Hepatocyte (in vitro differentiated cells): ENCODE results near the gene IL1RAPL1. TPM values are rescaled to one million over a fixed set of nuclear protein-coding genes. Genes with fewer than 3 reads are reported as not detected.

Experiments used
- DNase-seq: peaks from one replicate; pipeline ENCODE4 v3.0.0-alpha.2; 2016; ENCODE audit warnings: low spot score
- H2AFZ ChIP-seq: fragments of 200-600 bp; sonication (generic); 2 replicates; pipeline ENCODE4 v1.6.0; 2016; ENCODE audit warnings: antibody characterized with exemption, mild to moderate bottlenecking
- H3K27ac ChIP-seq: fragments of 200-600 bp; sonication (generic); 2 replicates; pipeline ENCODE4 v1.5.1; 2016; ENCODE audit warnings: mild to moderate bottlenecking
- H3K27me3 ChIP-seq: fragments of 200-600 bp; sonication (generic); 2 replicates; pipeline ENCODE4 v1.6.1; 2016
- H3K36me3 ChIP-seq: fragments of 200-600 bp; sonication (generic); replicated peaks from 2 replicates; pipeline ENCODE4 v1.5.1; 2016; ENCODE audit warnings: low read depth; ENCODE audit not compliant: insufficient read depth
- H3K4me1 ChIP-seq: fragments of 200-600 bp; sonication (generic); 2 replicates; pipeline ENCODE4 v1.5.1; 2016; ENCODE audit warnings: mild to moderate bottlenecking, moderate library complexity; ENCODE audit not compliant: insufficient read depth
- H3K4me2 ChIP-seq: fragments of 200-600 bp; sonication (generic); 2 replicates; pipeline ENCODE4 v1.6.0; 2016
- H3K4me3 ChIP-seq: fragments of 200-600 bp; sonication (generic); 2 replicates; pipeline ENCODE4 v1.5.1; 2016; ENCODE audit warnings: mild to moderate bottlenecking
- H3K79me2 ChIP-seq: fragments of 200-600 bp; sonication (generic); 2 replicates; pipeline ENCODE4 v1.6.0; 2017; ENCODE audit warnings: mild to moderate bottlenecking
- H3K9me2 ChIP-seq: fragments of 200-600 bp; sonication (generic); replicated peaks from 2 replicates; pipeline ENCODE4 v1.6.0; 2017; ENCODE audit warnings: mild to moderate bottlenecking; ENCODE audit not compliant: insufficient read depth
- H3K9me3 ChIP-seq: fragments of 200-600 bp; sonication (generic); 2 replicates; pipeline ENCODE4 v1.5.1; 2016; ENCODE audit warnings: low read depth, mild to moderate bottlenecking
- H4K20me1 ChIP-seq: fragments of 200-600 bp; sonication (generic); 2 replicates; pipeline ENCODE4 v1.6.0; 2016; ENCODE audit warnings: mild to moderate bottlenecking; ENCODE audit not compliant: insufficient read depth, poor library complexity, severe bottlenecking
- CTCF ChIP-seq: fragments of 200-600 bp; sonication (generic); IDR thresholded peaks from 2 replicates; pipeline ENCODE4 v1.5.1; 2016; ENCODE audit warnings: antibody characterized with exemption, mild to moderate bottlenecking; ENCODE audit not compliant: poor library complexity
- EZH2 ChIP-seq: fragments of 200-600 bp; sonication (generic); IDR thresholded peaks from 2 replicates; pipeline ENCODE4 v1.6.1; 2016; ENCODE audit warnings: antibody characterized with exemption, mild to moderate bottlenecking, borderline replicate concordance
- EZH2phosphoT487 ChIP-seq: fragments of 200-600 bp; sonication (generic); IDR thresholded peaks from one replicate; pipeline ENCODE4 v1.6.1; 2018; ENCODE audit warnings: antibody characterized with exemption, mild to moderate bottlenecking, low read depth, moderate library complexity; ENCODE audit not compliant: unreplicated experiment, severe bottlenecking
- WGBS: methylation state at CpG from one replicate; pipeline ENCODE4 v1.1.6; 2016; ENCODE audit warnings: low lambda C conversion rate; ENCODE audit errors: missing lambda C conversion rate; 5-methylcytosine and 5-hydroxymethylcytosine counted together
- polyA plus RNA-seq: library from polyadenylated mRNA; unstranded; fragments of >200 nt; fragmentation: Nextera tagmentation; extraction: Ambion mirVana; gene quantifications from 2 replicates; pipeline ENCODE4 v1.2.1, GENCODE V29; 2016
- total RNA-seq: library from RNA; depleted of rRNA; stranded (reverse); fragments of >200 nt; gene quantifications from 2 replicates; pipeline ENCODE4 v1.2.3, GENCODE V29; 2014

IL1RAPL1 gene
- total and polyA plus RNA-seq, 2 experiments from 2014 or later: 0.89 to 2.7 TPM

DNA sequence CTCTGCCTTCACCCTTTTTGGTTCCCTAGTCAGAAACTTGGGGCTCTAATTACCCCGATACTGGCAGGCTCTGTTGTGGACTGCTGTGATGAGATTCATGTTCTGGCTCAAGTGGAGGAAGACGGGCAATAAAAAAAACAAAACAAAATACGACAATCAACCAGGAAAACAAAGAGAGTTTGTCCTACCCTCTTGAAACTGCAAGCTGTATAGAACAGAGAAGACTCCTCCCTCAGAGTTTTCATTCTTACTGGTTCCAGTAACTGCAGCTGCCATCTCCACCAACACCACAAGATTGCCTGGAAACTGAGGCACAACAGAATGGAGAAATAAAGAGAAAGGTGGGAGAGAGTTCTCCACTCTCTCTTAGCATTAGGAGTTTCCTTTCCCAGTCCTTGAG, 11.1 kb upstream of the IL1RAPL1 start:
- Histone ChIP-seq H4K20me1 (no peaks in the 10 kb centered on the region), H3K4me1 (no peaks in the 10 kb centered on the region), H2AFZ (no peak overlapping the region), H3K79me2 (no peaks in the 10 kb centered on the region), H3K36me3 (no peaks in the 10 kb centered on the region), H3K4me2 (no peak overlapping the region), H3K4me3 (no peak overlapping the region), H3K9me3 (no peaks in the 10 kb centered on the region), H3K9me2 (no peaks in the 10 kb centered on the region), H3K27me3 (no peaks in the 10 kb centered on the region), H3K27ac (no peak overlapping the region)
- no peak for TF ChIP-seq EZH2phosphoT487
- TF ChIP-seq CTCF: no peak
- TF ChIP-seq EZH2: no peak
- DNase-seq: no peak
- 65% methylated on average over 3 of the region's 3 CpGs for WGBS

DNA sequence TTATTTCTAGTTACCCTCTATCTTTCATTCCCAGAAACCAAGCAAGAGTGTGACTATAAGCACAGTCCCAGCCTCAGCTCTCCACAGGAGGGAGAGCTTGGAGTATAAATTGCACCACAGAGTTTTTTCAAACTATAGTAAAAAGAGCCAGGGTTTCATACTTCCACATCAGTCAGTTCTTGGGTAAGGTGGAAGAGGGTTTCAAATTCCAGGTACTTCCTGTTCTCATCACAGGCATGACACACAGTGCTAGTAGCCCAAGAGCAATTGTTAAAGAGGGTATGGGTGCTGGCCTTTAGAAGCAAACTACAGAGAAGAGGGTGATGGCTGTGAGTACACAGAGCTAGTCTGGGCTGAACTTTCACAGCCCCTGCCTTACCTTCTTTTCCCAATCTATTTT, 5.7 kb upstream of the IL1RAPL1 start:
- no peaks in the 10 kb centered on the region for H3K36me3 ChIP-seq
- TF ChIP-seq EZH2: no peak

DNA sequence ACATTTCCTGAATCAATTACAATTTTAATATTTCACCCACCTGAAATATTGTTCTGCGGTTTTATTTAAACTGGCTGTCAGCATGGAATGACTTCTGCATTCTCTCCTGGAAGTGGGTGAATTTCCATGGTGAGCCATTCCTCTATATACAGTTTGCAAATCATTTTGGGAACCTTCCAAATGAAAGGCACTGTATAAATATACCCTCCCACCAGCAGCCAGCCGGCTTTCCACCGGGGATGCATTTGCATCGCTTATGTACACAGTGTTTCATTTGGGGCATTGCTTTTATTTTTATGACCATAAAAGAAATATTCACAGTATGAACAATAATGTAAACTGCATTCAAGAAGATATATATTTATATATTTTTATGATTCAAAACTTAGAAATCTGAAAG, 4.7 kb upstream of the IL1RAPL1 start:
- Histone ChIP-seq H3K9me3 (no peaks in the 10 kb centered on the region), H4K20me1 (no peaks in the 10 kb centered on the region), H2AFZ (no peak overlapping the region), H3K27me3 (no peaks in the 10 kb centered on the region), H3K36me3 (no peaks in the 10 kb centered on the region), H3K4me1 (no peaks in the 10 kb centered on the region), H3K4me2 (no peak overlapping the region), H3K4me3 (no peak overlapping the region), H3K79me2 (no peaks in the 10 kb centered on the region), H3K27ac (no peak overlapping the region), H3K9me2 (no peaks in the 10 kb centered on the region)
- 71% methylated on average over 4 of the region's 4 CpGs for WGBS
- TF ChIP-seq CTCF (no peak), EZH2 (no peak), EZH2phosphoT487 (no peak)
- DNase-seq: no peak

More for the DNA sequence above, 5.7 kb upstream of the IL1RAPL1 start:
- Histone ChIP-seq H3K4me3 (no peak overlapping the region), H3K4me1 (no peaks in the 10 kb centered on the region), H3K27ac (no peak overlapping the region), H3K79me2 (no peaks in the 10 kb centered on the region), H3K4me2 (no peak overlapping the region), H4K20me1 (no peaks in the 10 kb centered on the region), H3K9me3 (no peaks in the 10 kb centered on the region), H2AFZ (no peak overlapping the region), H3K27me3 (no peaks in the 10 kb centered on the region), H3K9me2 (no peaks in the 10 kb centered on the region)
- DNase-seq: no peak

DNA sequence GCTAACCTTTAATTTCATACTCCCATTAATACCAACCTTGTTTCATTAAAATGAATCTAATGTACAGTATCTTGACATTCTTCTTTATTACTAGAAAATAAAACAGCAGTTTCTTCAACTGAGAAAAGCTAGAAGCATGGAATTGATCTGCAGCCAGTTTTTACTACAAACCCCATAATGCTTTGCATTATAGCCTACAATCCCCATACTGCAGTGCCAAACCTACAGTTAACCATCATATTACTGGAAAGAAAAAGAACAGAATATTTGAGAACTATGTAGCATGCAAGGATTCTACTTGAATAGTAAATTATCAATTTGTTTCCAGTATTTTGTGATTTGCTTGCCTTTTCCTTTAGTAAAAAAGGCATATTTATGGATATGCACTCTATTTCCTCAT, 3.2 kb upstream of the IL1RAPL1 start:
- Histone ChIP-seq H3K4me2 (no peak overlapping the region), H3K9me3 (no peaks in the 10 kb centered on the region), H3K4me1 (no peaks in the 10 kb centered on the region), H3K9me2 (no peaks in the 10 kb centered on the region), H2AFZ (no peak overlapping the region), H3K4me3 (no peak overlapping the region), H3K36me3 (no peaks in the 10 kb centered on the region), H4K20me1 (no peaks in the 10 kb centered on the region), H3K27me3 (no peaks in the 10 kb centered on the region), H3K79me2 (no peaks in the 10 kb centered on the region), H3K27ac (no peak overlapping the region)
- no peak for DNase-seq
- TF ChIP-seq EZH2phosphoT487 (no peak), CTCF (no peak), EZH2 (no peak)
